Epithelial cell of proximal tubule (primary cell): ENCODE measurements around the gene EFNA1. TPM values are rescaled to one million over a fixed set of nuclear protein-coding genes. Genes with fewer than 3 reads are reported as not detected.

Experiments
- DNase-seq: peaks from one replicate; pipeline ENCODE4 v3.0.0-alpha.2; 2011; ENCODE audit warnings: low read depth
- H3K4me3 ChIP-seq: 2 replicates; pipeline ENCODE4 v1.5.1; 2011; ENCODE audit warnings: low read depth, mild to moderate bottlenecking, low read length
- total RNA-seq: library from RNA; depleted of rRNA; stranded (reverse); fragments of >200 nt; gene quantifications from 2 replicates; pipeline ENCODE4 v1.2.3, GENCODE V29; 2015
- TF ChIP-seq, protein P1 (sequence below): conservative IDR thresholded peaks from 2 replicates; pipeline ENCODE4 v1.5.1; 2012; ENCODE audit warnings: low read depth, mild to moderate bottlenecking, low read length

Gene EFNA1
- total RNA-seq, 1 donor from 2014 or later, result 26.3 TPM

DNA sequence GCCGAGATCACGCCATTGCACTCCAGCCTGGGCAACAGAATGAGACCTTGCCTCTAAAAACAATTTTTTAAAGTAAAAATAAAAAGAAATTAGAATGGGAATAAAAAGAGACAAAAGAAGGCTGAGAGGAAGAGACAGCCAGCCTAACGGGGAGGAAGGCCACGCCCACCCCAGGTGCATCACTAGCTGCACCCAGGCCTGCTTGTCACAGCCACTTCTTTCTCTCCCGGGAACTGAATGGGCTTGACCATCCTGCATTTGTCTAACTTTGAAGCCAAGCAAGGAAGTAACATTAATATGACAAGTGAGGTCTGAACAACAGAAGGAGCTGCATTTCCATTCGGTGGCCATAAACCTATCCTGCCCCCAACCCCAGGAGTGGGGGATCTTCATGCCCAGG lies 20.8 kb upstream of the EFNA1 start:
- TF ChIP-seq, protein P1, sequence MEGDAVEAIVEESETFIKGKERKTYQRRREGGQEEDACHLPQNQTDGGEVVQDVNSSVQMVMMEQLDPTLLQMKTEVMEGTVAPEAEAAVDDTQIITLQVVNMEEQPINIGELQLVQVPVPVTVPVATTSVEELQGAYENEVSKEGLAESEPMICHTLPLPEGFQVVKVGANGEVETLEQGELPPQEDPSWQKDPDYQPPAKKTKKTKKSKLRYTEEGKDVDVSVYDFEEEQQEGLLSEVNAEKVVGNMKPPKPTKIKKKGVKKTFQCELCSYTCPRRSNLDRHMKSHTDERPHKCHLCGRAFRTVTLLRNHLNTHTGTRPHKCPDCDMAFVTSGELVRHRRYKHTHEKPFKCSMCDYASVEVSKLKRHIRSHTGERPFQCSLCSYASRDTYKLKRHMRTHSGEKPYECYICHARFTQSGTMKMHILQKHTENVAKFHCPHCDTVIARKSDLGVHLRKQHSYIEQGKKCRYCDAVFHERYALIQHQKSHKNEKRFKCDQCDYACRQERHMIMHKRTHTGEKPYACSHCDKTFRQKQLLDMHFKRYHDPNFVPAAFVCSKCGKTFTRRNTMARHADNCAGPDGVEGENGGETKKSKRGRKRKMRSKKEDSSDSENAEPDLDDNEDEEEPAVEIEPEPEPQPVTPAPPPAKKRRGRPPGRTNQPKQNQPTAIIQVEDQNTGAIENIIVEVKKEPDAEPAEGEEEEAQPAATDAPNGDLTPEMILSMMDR, result no peak
- no peak overlapping the region for H3K4me3 ChIP-seq
- DNase-seq, result no peak

DNA sequence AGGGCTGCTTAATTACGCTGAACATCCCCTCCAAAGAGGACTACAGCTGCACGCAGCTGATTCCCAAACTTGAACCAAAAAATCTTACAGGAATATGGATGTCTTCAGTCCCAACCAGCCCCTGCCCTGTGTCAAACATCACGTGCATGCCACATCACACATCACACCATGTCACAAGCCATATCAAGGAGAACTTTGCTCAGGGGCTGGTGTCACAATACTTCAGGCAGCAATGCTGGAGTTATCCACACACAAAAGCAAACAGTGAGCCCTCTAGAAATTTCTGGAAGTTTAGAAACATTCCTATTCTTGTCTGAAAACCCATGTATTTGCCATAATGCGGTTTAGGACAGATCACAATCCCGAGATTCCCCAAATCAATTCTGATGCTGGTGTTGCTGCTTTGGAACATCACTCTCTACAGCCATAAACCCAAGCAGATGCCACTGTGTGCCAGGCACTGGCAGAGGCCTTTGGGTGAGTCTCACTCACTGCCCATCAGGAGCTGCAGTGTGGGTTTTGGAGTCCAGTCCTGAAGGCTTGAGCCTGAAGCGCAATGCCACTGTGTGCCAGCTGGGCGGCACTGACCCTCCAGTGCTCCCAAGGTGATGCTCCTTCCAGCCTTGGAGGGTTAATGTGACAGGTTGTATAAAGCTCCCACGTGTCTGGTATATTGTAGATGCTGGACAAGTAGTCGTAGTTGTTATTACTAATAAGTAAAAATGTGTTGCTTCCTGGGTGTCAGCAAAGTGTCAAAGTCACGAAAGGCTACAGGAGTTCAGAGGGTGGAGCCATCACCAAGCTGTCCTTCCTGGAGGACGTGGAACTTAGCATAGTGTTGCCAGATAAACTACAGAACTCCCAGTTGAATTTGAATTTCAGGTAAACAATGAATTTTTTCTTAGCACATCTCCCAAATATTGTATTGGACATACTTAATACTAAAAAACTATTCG lies 20.1 kb upstream of the EFNA1 start:
- TF ChIP-seq, protein P1, result no peak
- DNase-seq, result no peak
- no peak overlapping the region for H3K4me3 ChIP-seq

DNA sequence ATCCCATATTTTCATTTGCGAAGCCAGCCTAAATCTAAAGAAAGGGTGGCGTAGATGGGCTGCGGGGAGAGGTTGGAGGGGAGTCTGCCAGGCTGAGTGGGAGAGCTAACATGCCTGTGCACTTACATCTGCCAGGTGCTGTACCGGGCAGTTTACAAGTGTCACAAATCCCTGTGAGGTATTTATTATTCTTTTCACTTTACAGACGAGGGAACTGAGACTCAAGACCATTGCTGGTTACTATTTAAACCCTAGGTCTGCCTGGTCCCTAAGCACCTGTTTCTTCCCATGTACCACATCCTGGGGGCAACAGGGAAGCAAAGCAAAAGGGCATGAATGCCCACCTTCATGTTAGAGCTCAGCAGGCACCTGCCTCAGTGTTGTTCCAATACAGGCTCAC lies 19.4 kb upstream of the EFNA1 start:
- TF ChIP-seq, protein P1, result no peak
- no peak for DNase-seq
- no peak overlapping the region for H3K4me3 ChIP-seq

DNA sequence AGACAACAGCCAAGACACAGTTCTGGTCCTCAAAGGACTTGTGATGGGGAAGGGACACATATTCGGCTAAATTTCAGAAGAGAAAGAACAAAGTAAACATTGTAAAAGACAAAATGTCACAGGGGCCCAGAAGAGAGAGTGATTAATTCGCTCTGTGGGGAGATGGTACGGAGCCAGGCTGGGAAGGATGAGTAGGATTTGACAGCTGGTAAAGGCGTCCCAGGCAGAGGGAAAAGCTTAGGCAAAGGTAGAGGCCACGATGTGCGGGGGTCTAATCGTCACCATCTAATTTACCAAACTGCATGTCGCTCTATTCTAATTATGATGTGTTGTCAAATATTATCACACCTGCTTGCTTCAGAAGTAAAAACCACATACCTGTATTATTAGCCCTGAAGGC lies 17.3 kb upstream of the EFNA1 start:
- TF ChIP-seq, protein P1, result no peak
- H3K4me3 ChIP-seq, result no peak overlapping the region
- DNase-seq, result no peak

DNA sequence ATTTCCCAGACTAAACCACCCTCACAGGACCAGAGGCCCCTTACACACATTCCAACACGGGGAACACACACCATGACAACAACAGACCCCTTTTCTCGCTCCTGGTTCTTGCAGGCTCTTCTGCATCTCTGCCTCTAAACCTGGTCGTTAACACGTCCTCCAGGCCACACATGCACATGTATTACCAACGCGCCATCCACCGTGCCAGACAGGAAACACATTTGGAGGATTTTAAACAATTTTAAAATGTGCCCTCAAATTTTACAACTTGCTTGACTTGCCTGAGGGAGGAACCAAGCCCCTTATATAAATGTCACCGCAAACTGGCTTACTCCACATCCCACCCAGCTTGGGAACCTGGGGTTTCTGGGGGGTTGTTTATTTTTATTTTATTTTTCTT lies 16.9 kb upstream of the EFNA1 start:
- TF ChIP-seq, protein P1, result no peak
- H3K4me3 ChIP-seq, result no peak overlapping the region
- no peak for DNase-seq

DNA sequence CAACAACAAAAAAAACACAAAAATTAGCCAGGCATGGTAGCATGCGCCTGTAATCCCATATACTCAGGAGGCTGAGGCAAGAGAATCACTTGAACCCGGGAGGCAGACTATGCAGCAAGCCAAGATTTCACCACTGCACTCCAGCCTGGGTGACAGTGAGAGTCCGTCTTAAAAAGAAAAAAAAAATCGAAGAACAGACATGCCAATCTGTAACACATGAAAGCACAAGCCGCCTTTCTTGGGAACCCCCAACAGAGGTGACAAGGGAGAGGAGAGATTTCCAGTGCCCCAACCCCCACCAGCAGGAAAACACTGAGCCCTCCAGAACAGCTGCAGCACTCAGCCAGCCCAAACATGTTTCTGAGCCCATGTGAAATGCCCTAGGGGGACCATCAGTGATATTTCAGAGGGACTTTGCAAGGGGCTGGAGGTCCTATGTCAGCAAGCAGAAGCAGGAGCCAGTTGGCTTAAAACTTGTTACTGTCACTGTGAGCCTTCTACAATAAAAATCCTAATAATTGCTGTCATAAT lies 14.2 kb upstream of the EFNA1 start:
- no peak for DNase-seq
- H3K4me3 ChIP-seq, result no peak overlapping the region
- TF ChIP-seq, protein P1, result no peak
